OCI-LY1 (cell line): Measurements from ENCODE around the gene PTTG2.

ENCODE experiments used
- H2AFZ ChIP-seq: fragments of 200-600 bp; sonication (generic), shearing (Covaris generic); 2 replicates; pipeline ENCODE4 v1.6.0; 2014; ENCODE audit warnings: antibody characterized with exemption, mild to moderate bottlenecking, low read length
- H3F3A ChIP-seq: fragments of 200-600 bp; sonication (generic), shearing (Covaris generic); 2 replicates; pipeline ENCODE4 v1.6.0; 2014; ENCODE audit warnings: mild to moderate bottlenecking, antibody characterized with exemption, low read length, moderate library complexity; ENCODE audit not compliant: insufficient read depth
- H3K27ac ChIP-seq: fragments of 200-600 bp; sonication (generic); 2 replicates; pipeline ENCODE4 v1.5.1; 2014; ENCODE audit warnings: low read length, mixed run types, mild to moderate bottlenecking, low read depth; ENCODE audit not compliant: poor library complexity, severe bottlenecking
- H3K27me3 ChIP-seq: fragments of 200-600 bp; sonication (generic); 2 replicates; pipeline ENCODE4 v1.6.0; 2014; ENCODE audit warnings: antibody characterized with exemption, mild to moderate bottlenecking, low read length, moderate library complexity; ENCODE audit not compliant: insufficient read depth
- H3K36me3 ChIP-seq: fragments of 200-600 bp; sonication (generic); 2 replicates; pipeline ENCODE4 v1.6.1; 2014; ENCODE audit warnings: mild to moderate bottlenecking, antibody characterized with exemption, low read length, moderate library complexity, mixed read lengths; ENCODE audit not compliant: insufficient read depth
- H3K4me1 ChIP-seq: fragments of 200-600 bp; sonication (generic); 2 replicates; pipeline ENCODE4 v1.5.1; 2014; ENCODE audit warnings: mild to moderate bottlenecking, low read length, moderate library complexity; ENCODE audit not compliant: insufficient read depth, severe bottlenecking
- H3K4me2 ChIP-seq: fragments of 200-600 bp; sonication (generic), shearing (Covaris generic); 2 replicates; pipeline ENCODE4 v1.6.1; 2014; ENCODE audit warnings: low read length
- H3K4me3 ChIP-seq: fragments of 200-600 bp; sonication (generic); 2 replicates; pipeline ENCODE4 v1.5.1; 2014; ENCODE audit warnings: low read length, low read depth, mild to moderate bottlenecking, mixed read lengths; ENCODE audit not compliant: poor library complexity, severe bottlenecking
- H3K79me2 ChIP-seq: fragments of 200-600 bp; shearing (Covaris generic); 2 replicates; pipeline ENCODE4 v1.6.1; 2016; ENCODE audit warnings: mixed run types, low read length, mixed read lengths; ENCODE audit not compliant: insufficient read depth
- H3K9ac ChIP-seq: fragments of 200-600 bp; sonication (generic), shearing (Covaris generic); 2 replicates; pipeline ENCODE4 v1.6.1; 2014; ENCODE audit warnings: mild to moderate bottlenecking, low read length, mixed read lengths
- H3K9me2 ChIP-seq: fragments of 200-600 bp; sonication (generic), shearing (Covaris generic); 2 replicates; pipeline ENCODE4 v1.6.1; 2014; ENCODE audit warnings: low read depth, mild to moderate bottlenecking, low read length, mixed read lengths
- H3K9me3 ChIP-seq: fragments of 200-600 bp; shearing (Covaris generic); 2 replicates; pipeline ENCODE4 v1.6.1; 2014; ENCODE audit warnings: low read length, mixed read lengths
- H4K20me1 ChIP-seq: fragments of 200-600 bp; sonication (generic), shearing (Covaris generic); 2 replicates; pipeline ENCODE4 v1.6.0; 2016; ENCODE audit warnings: mild to moderate bottlenecking, low read length; ENCODE audit not compliant: insufficient read depth
- EZH2 ChIP-seq: fragments of 200-600 bp; sonication (generic), shearing (Covaris generic); IDR thresholded peaks from 2 replicates; pipeline ENCODE4 v1.8.0; 2017; ENCODE audit warnings: borderline replicate concordance, mixed run types, mild to moderate bottlenecking, antibody characterized with exemption, low read length, moderate library complexity, mixed read lengths
- TF ChIP-seq, protein P1 (sequence below): fragments of 200-600 bp; sonication (generic), shearing (Covaris generic); IDR thresholded peaks from 2 replicates; pipeline ENCODE4 v1.5.1; 2017; ENCODE audit warnings: mild to moderate bottlenecking, antibody characterized with exemption, low read length, moderate library complexity, mixed read lengths

Gene PTTG2

DNA sequence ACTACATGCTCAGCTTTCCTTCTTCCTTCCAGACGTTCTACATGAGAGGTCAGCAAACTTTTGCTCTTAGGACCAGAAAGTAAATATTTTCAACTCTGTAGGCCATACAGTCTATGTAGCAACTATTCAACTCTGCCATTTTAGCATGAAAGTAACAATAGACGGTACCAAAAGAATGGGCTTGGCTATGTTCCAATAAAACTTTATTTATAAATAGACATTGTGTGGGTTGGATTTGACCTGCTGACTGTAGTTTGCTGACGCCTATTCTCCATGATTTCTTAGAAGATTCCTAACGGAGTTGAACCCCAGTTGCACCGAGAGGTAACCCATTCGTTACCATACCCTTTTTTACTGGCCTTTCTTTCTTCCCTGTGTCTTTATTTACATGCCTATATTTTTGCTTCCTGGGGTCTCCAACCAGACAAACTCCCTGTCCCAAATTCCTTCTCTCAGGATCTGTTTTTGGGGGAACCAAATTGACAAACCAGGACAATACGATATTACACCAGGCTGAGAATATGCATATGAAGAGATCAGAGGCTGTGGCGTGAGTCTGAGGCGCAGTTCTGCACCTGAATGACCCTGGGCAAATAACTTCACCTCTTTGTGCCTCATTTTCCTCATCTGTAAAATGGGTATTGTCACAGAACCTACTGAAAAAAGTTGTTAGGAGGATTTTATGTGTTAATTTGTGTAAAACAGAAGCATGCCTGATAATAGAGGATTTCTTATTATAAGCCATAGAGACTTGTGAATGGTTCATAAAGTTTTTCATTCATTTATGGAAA, 10.4 kb upstream of the PTTG2 start:
- H3K9me2 ChIP-seq: no peaks in the 10 kb centered on the region
- no peaks in the 10 kb centered on the region for H4K20me1 ChIP-seq
- H3K79me2 ChIP-seq: no peaks in the 10 kb centered on the region
- H3F3A ChIP-seq: no peaks in the 10 kb centered on the region
- peaks cover 16% of the 10 kb centered on the region for H3K36me3 ChIP-seq
- H3K4me1 ChIP-seq: peaks cover 23% of the 10 kb centered on the region
- no peak overlapping the region for H3K9ac ChIP-seq
- H3K27me3 ChIP-seq: no peaks in the 10 kb centered on the region
- no peaks in the 10 kb centered on the region for H3K9me3 ChIP-seq
- H3K4me2 ChIP-seq: no peak overlapping the region
- H3K27ac ChIP-seq: peak overlapping the region; percentile 33
- TF ChIP-seq EZH2: no peak
- TF ChIP-seq, protein P1, sequence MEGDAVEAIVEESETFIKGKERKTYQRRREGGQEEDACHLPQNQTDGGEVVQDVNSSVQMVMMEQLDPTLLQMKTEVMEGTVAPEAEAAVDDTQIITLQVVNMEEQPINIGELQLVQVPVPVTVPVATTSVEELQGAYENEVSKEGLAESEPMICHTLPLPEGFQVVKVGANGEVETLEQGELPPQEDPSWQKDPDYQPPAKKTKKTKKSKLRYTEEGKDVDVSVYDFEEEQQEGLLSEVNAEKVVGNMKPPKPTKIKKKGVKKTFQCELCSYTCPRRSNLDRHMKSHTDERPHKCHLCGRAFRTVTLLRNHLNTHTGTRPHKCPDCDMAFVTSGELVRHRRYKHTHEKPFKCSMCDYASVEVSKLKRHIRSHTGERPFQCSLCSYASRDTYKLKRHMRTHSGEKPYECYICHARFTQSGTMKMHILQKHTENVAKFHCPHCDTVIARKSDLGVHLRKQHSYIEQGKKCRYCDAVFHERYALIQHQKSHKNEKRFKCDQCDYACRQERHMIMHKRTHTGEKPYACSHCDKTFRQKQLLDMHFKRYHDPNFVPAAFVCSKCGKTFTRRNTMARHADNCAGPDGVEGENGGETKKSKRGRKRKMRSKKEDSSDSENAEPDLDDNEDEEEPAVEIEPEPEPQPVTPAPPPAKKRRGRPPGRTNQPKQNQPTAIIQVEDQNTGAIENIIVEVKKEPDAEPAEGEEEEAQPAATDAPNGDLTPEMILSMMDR: no peak
- no peak overlapping the region for H2AFZ ChIP-seq
- no peak overlapping the region for H3K4me3 ChIP-seq

DNA sequence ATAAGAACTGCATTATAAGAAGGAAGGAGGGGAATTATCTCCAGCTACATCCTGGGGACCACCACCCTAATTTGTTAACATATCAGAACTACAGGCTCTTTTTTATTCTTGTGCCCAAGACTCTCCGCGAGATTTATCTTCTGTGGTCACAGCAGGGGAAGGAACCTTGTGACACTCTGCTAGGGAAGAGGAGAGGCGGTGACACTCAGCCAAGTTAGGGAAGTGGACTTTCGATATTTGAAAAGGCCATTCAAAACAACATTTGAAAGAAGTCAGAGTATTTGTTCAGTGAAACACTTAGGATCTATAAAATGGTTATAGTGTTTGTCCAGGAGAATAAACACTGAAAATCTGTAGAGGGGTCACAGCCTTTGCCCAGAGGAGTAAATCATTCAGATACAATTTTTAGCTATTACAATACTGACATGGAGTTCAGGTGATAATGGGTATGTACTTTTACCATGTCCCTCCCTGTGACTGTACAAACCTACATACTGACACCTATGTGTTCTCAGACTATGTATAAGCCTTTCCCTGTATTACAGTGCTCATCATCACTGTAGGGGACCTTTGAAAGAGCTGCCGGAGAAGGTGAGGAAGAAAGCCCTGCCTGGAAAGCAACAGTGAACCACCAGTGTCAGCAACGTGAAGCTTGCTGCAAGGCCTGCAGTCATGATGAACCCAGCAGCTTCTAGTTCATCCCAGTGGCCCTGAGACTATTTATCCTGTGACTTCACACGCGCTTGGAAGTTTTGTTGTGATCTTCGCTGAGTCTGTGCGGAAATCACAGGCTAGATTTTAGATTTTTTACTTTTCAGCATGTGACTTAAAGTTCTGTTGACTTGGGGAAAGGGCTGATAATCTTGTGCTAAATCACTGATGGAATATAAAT, 8.5 kb upstream of the PTTG2 start:
- H3F3A ChIP-seq: no peaks in the 10 kb centered on the region
- no peaks in the 10 kb centered on the region for H3K9me3 ChIP-seq
- H3K4me2 ChIP-seq: no peak overlapping the region
- no peak for TF ChIP-seq EZH2
- TF ChIP-seq, protein P1: no peak
- peaks cover 14% of the 10 kb centered on the region for H3K36me3 ChIP-seq
- no peaks in the 10 kb centered on the region for H4K20me1 ChIP-seq
- H3K27ac ChIP-seq: no peak overlapping the region
- no peaks in the 10 kb centered on the region for H3K79me2 ChIP-seq
- no peak overlapping the region for H3K9ac ChIP-seq
- no peak overlapping the region for H3K4me3 ChIP-seq
- no peaks in the 10 kb centered on the region for H3K27me3 ChIP-seq
- H3K4me1 ChIP-seq: peaks cover 23% of the 10 kb centered on the region
- H3K9me2 ChIP-seq: no peaks in the 10 kb centered on the region
- no peak overlapping the region for H2AFZ ChIP-seq

DNA sequence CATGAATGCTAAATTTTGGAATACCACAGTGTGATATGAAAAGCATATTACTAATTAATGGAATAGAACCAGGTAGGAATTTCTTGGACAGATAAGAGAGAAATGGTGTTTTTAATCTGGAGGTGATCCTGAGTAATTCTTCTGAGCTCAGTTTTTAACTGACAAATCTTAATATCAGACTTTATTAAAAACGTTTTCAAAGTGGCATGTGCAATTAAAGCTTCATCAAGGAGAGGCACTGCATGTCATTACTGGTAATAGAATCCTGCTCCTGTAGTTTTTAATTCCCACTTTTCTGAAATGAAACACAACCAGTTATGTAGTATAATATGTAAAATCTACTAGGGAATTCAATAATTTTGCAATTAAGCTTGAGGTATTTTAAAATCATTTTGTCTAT, 7.0 kb upstream of the PTTG2 start:
- no peaks in the 10 kb centered on the region for H3K27me3 ChIP-seq
- H3F3A ChIP-seq: no peaks in the 10 kb centered on the region
- H4K20me1 ChIP-seq: no peaks in the 10 kb centered on the region
- no peak overlapping the region for H3K4me3 ChIP-seq
- H3K4me2 ChIP-seq: no peak overlapping the region
- TF ChIP-seq, protein P1: no peak
- no peak for TF ChIP-seq EZH2
- no peaks in the 10 kb centered on the region for H3K9me2 ChIP-seq
- no peaks in the 10 kb centered on the region for H3K79me2 ChIP-seq
- H3K27ac ChIP-seq: no peak overlapping the region
- peaks cover 18% of the 10 kb centered on the region for H3K4me1 ChIP-seq
- no peak overlapping the region for H2AFZ ChIP-seq
- no peaks in the 10 kb centered on the region for H3K9me3 ChIP-seq
- no peak overlapping the region for H3K9ac ChIP-seq
- peaks cover 12% of the 10 kb centered on the region for H3K36me3 ChIP-seq
